Measurements from ENCODE around the gene ENTPD5. TPM values are rescaled to one million over a fixed set of nuclear protein-coding genes. Genes with fewer than 3 reads are reported as not detected.

Gene ENTPD5
- total RNA-seq, 6 experiments from 2014 or later = 96.6 to 334 (median 150) TPM

DNA sequence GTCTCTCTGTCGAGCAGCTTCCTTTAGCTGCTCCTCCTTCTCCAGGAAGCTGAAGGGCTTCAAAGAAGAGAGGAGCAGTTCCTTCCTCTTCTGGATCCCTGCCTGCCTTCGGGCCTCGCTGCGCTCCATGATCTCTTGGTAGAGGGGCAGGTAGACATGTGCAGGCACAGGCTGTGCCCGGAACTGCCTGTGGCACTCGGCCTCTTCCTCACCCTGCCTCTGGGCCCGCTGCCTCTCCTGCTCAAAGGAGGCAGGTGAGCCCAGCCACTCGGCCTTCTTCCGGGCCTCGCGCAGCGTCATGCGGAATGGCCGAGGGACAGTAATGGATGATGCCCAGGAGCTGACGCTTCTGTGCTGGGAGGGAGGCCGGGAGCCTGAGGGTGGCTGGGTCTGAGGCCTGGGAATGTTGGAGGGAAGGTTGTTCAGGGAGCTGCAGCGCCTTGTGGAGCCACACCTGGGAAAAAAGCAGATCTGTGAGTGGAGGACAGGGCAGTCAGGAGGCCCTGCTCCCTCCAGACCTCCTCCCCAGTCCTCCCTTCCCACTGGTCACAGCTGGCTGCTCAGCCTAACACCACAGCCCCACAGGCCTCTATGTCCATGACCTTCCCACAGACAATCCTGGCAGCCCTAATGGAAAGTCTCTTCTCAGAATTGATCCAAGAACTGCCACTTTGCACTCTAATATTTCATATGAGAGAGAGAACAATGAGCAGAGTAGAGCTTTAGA lies 74.5 kb downstream of the ENTPD5 start:
- peaks cover 0 to 12% (median 2%) of the 10 kb centered on the region in 4 donors for H3K4me1 ChIP-seq
- no peak overlapping the region for H3K27ac ChIP-seq
- no peaks in the 10 kb centered on the region for H3K9me3 ChIP-seq
- ATAC-seq (no peak), DNase-seq (no peak)
- intact Hi-C loops (cut with DNase I) = no loop called here
- no peaks in the 10 kb centered on the region for H3K27me3 ChIP-seq
- H3K36me3 ChIP-seq = no peaks in the 10 kb centered on the region
- H3K4me3 ChIP-seq = no peak overlapping the region
- TF ChIP-seq, protein P1, sequence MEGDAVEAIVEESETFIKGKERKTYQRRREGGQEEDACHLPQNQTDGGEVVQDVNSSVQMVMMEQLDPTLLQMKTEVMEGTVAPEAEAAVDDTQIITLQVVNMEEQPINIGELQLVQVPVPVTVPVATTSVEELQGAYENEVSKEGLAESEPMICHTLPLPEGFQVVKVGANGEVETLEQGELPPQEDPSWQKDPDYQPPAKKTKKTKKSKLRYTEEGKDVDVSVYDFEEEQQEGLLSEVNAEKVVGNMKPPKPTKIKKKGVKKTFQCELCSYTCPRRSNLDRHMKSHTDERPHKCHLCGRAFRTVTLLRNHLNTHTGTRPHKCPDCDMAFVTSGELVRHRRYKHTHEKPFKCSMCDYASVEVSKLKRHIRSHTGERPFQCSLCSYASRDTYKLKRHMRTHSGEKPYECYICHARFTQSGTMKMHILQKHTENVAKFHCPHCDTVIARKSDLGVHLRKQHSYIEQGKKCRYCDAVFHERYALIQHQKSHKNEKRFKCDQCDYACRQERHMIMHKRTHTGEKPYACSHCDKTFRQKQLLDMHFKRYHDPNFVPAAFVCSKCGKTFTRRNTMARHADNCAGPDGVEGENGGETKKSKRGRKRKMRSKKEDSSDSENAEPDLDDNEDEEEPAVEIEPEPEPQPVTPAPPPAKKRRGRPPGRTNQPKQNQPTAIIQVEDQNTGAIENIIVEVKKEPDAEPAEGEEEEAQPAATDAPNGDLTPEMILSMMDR (IDR thresholded peaks at IDR 0.05) = no peak
- TF ChIP-seq POLR2A (IDR thresholded peaks at IDR 0.05) = no peak
- WGBS (ENCODE audit: insufficient coverage, low coverage, low lambda C conversion rate, missing lambda C conversion rate) = 60% methylated on average over 1 of the region's 17 CpGs

DNA sequence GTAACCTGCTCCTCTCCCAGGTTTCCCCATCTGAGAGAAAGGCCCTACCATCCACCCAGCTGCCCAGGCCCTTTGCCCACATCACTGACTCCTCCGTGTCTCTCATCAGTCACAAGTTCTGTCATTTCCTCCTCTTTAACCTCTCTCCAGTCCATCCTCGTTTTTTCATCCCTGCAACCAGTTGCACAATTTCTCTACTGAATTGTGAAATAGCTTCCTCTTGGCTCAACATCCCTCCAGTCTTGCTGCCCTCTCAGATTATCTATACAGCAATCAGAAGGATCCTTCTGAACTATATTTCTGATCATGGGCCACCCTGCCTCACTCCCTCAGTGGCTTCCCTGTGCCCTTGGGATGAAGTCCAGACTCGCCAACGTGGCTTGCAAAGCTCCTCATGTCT lies 76.0 kb downstream of the ENTPD5 start:
- DNase-seq (peak in 1 of 3 donors; percentile 35), ATAC-seq (peak; percentile 74 to 93 (median 89))
- no peak overlapping the region for H3K4me3 ChIP-seq
- 3% methylated on average over 2 of the region's 4 CpGs for WGBS (ENCODE audit: insufficient coverage, low coverage, low lambda C conversion rate, missing lambda C conversion rate)
- H3K4me1 ChIP-seq = peaks cover 0 to 8% (median 0%) of the 10 kb centered on the region in 4 donors
- intact Hi-C loops (cut with DNase I) = no loop called here
- no peaks in the 10 kb centered on the region for H3K36me3 ChIP-seq
- H3K27ac ChIP-seq = no peak overlapping the region
- no peaks in the 10 kb centered on the region for H3K9me3 ChIP-seq
- TF ChIP-seq POLR2A (IDR thresholded peaks at IDR 0.05) = no peak
- TF ChIP-seq, protein P1 (IDR thresholded peaks at IDR 0.05) = no peak
- H3K27me3 ChIP-seq = no peaks in the 10 kb centered on the region

DNA sequence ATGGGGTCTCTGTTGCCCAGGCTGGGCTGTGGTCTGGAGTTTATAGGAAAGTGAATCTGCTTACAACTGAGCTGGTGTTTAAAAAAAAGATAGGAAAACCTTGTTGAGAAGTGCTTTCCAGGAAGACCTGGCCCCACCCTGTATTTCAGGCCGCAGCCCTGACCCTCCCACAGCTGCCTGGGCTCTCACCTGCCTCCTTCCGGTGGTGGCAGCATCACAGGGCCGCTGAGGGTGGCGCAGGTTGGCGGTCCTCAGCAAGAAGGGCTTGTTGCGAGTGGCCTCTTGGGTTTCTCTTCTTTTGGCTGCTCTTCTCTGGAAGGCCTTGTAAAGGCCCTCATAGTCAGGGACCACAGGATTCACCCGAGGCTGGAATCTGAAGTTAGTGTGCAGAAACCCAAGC lies 76.9 kb downstream of the ENTPD5 start:
- intact Hi-C loops (cut with DNase I) = no loop called here
- Histone ChIP-seq H3K9me3 (no peaks in the 10 kb centered on the region), H3K4me1 (peaks cover 0 to 8% (median 0%) of the 10 kb centered on the region in 4 donors), H3K4me3 (no peak overlapping the region), H3K36me3 (no peaks in the 10 kb centered on the region), H3K27ac (no peak overlapping the region), H3K27me3 (no peaks in the 10 kb centered on the region)
- 50% methylated on average over 1 of the region's 7 CpGs for WGBS (ENCODE audit: insufficient coverage, low coverage, low lambda C conversion rate, missing lambda C conversion rate)
- ATAC-seq = no peak
- TF ChIP-seq, protein P1 (IDR thresholded peaks at IDR 0.05) = no peak
- TF ChIP-seq POLR2A (IDR thresholded peaks at IDR 0.05) = no peak
- no peak for DNase-seq

DNA sequence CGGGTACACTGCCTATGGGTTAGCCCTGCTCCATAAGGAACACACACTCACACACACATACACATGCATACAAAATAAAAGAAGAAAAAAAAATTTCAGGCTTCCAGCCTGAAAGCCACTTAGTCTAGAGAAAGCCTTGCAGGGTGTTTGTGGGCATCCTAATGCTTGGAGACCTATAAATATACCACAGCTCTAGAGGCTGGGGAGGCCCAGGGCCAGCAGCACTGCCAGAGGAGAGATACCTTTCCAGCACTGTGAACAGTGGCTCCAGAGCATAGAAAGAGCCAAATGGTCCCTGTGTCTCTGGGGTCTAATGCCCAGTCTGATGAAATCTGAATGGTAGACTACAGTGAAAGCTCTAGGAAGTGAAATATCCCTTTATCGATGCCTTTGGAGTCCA lies 82.1 kb downstream of the ENTPD5 start:
- intact Hi-C loops (cut with DNase I) = no loop called here
- Histone ChIP-seq H3K4me3 (no peak overlapping the region), H3K4me1 (no peaks in the 10 kb centered on the region), H3K9me3 (no peaks in the 10 kb centered on the region), H3K36me3 (peaks cover 0 to 23% (median 5%) of the 10 kb centered on the region in 4 donors), H3K27me3 (no peaks in the 10 kb centered on the region), H3K27ac (no peak overlapping the region)
- ATAC-seq (no peak), DNase-seq (no peak)
- TF ChIP-seq POLR2A (IDR thresholded peaks at IDR 0.05) = no peak
- TF ChIP-seq, protein P1 (IDR thresholded peaks at IDR 0.05) = no peak
- 83% methylated on average over 1 of the region's 2 CpGs for WGBS (ENCODE audit: insufficient coverage, low coverage, low lambda C conversion rate, missing lambda C conversion rate)

Data from right lobe of liver (tissue), 6 donors.